CD1c-positive myeloid dendritic cell (primary cell): ENCODE data around the gene COX6A2.
A peak's percentile ranks its signal among the peaks of the same experiment; 100 is the strongest.
"Not testable (repeated sequence)": the region's sequence is repeated elsewhere in the genome, so short reads cannot be mapped to it uniquely, and the experiment has no call there.

Source experiments
- DNase-seq: peaks from one replicate; pipeline ENCODE4 v3.0.0-alpha.2; 2016; ENCODE audit errors: extremely low spot score

Gene COX6A2

GRCh38 chr16:31438414-31438813 lies 10.3 kb upstream of the COX6A2 start:
- DNase-seq = no peak

GRCh38 chr16:31436221-31437045 lies 8.3 kb upstream of the COX6A2 start:
- DNase-seq = no peak

DNA sequence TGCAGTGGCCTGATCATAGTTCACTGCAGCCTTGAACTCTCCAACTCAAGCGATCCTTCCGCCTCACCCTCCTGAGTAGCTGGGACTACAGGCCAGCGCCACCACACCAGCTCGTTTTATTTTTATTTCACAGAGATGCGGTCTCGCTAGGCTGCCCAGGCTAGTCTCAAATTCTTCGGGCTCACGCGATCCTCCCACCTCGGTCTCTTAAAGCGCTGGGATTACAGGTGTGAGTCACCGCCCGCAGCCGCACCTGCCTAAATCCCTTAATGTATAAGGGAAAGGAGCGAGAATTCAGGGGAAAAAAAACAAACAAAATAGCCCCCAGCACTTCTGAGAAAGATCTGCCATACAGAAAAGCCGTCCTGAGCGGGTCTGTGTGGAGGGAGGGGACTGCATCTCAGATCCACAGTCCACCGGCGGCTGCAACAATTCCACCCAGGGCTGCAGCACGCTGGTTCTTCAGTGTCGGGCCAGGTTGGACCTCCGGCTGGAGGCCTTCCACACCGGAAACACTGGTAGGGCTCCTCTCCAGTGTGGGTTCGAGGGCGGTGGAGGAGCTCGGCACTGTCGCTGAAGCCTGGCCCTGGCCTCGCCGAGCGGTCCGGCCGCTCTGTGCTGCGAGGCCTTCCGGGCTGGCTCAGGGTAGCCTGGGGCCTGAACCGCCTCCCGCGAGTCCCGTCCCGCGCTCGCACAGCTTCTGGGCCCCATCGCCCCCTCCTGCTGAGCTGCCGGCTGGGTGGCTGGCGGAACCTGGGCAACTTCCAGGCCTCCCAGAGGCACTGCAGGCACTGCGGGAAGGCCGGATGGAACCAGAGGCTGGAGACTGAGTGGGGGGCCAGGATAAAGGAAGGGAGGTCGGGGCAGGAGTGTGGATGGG lies 7.4 kb upstream of the COX6A2 start:
- no peak for DNase-seq

- no peak for DNase-seq
Observed at GRCh38 chr16:31430380-31431052, 2.4 kb upstream of the COX6A2 start.

DNA sequence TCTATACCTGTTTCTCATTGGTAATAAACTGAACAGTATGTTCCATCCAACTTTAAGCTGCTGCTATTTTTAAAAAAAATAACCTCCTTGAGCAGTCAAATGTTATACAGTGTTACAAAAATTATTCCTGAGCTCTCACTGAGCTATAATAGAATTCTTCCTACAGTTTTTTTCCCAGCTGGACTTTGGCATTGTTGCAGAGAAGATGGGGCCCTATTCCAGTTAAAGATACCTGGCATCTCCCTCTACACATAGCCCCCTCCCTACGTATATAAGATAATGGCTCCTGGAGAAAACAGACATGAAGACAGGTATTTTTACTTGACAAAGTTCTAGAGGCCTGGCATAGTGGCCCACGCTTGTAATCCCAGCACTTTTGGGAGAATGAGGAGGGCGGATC lies 1.6 kb upstream of the COX6A2 start:
- no peak for DNase-seq

DNA sequence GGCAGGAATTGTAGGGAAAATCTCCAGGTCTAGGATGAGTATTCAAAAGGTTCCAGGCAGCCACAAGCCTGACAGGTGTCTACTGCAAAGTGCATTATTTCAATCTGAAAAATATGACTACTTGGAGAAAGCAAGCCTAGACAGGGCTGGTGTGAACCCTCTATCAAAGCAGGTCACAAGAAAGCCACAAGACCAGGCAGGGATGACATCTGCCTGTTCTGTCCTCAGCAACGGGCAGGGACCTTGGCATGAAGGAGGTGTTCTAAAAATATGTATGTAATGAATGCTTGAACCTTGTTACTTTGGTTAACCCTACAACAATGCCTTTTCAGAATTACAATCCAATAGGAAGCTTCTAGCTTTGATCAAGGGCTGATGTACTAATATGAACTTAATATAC lies 1.2 kb upstream of the COX6A2 start:
- no peak for DNase-seq

DNA sequence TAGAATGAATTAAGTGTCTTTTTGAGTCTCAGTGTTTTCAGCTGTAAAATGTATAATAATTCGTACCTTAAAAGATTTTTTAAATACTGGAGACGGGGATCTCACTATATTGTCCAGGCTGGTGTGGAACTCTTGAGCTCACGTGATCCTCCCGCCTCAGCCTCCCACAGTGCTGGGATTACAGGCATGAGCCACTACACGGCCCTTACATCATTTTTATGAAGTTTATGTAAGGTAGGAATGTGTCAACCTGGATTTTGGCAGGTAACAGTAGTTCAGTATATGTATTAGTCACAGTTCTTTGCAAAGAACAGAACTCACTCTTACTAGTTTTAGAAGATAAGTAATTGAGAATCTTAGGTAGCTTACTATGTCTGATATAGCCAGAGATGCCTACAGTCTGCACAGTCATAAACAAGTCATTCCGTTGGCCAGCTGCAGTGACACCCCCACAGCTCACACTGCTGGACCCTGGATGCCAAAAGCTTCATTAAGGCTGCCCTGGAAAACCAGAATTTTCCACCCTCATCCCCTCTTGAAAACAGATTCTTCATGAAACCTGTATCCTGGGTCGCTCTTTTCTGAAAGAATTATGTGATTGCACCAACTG lies 583 bp upstream of the COX6A2 start:
- no peak for DNase-seq

DNA sequence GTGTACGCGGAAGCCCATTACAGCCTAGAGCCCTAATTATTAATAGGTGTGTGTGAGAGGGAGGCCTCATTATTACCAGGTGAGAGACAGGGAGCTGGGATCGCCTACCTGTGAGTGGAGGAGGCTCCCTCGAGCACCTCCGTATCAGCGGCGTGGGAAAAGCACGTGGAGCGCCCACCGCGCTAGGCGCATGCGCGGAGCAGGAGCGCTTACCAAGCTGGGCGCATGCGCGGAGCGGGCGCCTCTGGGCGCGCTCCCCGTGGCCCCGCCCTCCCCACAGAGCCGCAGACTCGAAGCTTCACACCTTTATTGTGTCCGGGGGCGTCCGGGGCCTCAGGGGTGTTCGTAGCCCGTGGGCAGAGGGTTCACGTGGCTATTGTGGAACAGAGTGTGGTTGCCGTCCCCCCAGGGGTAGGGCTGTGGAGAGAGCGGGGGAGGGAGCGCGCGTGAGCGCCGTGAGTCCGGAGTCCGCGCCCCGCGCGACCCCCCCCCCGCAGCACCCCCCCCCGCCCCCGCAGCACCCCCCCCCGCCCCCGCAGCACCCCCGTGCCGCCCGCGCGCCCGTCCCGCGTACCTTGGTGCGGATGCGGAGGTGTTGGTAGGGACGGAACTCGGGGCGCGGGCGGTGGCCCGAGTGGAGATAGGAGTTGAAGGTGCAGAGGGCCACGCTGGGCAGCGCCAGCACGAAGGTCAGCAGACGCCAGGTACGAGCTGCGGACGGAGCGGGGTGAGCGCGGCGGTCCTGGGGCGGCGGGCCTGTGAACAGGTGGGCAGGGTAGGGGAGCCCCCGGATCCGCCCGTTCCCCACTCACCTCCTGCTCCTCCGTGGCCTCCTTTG lies 500 bp downstream of the COX6A2 start:
- DNase-seq = peak; percentile 73

DNA sequence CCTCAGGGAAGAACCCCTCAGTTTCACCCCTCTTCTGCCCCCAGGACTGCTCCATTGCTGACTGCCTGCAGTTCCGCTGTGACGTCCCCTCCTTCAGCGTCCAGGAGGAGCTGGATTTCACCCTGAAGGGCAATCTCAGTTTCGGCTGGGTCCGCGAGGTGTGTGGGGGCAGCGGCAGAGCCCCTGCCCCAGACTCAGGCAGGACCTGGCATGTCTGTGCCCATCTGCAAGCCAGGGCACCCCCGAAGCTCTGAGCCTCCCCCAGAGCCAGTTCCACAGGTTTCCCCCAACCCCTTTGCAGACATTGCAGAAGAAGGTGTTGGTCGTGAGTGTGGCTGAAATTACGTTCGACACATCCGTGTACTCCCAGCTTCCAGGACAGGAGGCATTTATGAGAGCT lies 4.4 kb downstream of the COX6A2 start:
- no peak for DNase-seq

DNA sequence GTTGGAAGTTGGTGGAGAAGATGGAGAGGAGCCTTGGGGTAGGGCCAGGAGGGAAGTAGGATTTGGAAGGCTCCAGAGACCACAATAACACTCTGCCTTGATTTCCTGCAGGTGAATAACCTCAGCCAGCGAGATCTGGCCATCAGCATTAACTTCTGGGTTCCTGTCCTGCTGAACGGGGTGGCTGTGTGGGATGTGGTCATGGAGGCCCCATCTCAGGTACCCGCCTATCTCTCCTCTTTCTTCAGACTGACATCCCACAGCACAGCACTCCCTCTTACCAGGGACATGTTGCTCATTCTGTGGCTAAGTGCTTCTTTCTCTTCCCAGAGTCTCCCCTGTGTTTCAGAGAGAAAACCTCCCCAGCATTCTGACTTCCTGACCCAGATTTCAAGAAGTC lies 4.9 kb downstream of the COX6A2 start:
- no peak for DNase-seq

- no peak for DNase-seq
Observed at GRCh38 chr16:31421587-31421986, 6.6 kb downstream of the COX6A2 start.

- no peak for DNase-seq
Observed at GRCh38 chr16:31420037-31420436, 8.1 kb downstream of the COX6A2 start.

DNA sequence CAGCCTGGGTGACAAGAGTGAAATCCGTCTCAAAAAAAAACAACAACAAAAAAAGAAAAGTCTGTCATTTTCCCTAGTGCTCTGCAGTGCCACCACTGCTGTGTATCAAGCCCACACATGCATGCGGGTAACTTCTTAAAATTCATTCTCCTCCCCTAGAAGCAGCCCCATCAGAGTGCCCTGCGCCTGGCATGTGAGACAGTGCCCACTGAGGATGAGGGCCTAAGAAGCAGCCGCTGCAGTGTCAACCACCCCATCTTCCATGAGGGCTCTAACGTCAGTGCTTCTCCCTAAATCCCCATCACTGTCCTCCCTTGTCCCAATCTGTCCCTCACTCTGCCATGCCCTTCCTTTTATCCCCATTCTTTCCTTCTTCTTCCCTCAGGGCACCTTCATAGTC lies 10.2 kb downstream of the COX6A2 start:
- DNase-seq = no peak

DNA sequence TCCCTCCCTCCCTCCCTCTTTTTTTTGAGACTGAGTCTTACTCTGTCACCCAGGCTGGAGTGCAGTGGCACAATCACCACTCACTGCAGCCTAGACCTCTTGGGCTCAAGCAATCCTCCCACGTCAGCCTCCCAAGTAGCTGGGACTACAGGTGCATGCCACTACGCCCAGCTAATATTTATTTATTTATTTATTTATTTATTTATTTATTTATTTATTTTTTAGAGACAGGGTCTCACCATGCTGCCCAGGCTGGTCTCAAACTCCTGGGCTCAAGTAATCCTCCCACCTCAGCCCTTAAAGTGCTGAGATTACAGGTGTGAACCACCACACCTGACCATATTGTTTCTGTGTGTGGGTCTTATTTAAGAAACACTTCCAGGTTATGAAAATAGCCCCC lies 11.1 kb downstream of the COX6A2 start:
- not testable (repeated sequence) for DNase-seq

DNA sequence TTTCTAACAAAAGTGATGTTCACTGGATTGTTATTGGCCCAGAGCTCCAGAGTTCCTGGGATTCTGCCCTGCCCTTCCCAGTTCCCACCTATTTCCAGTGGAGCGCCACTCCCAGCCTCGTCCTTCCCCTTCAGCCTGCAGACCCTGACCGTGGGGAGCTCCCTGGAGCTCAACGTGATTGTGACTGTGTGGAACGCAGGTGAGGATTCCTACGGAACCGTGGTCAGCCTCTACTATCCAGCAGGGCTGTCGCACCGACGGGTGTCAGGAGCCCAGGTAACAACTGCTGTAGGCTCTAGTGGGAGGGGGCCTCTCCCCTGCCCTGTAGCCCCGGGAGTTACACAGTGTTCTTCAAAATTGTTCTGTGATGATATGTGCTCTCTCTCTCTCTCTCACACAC lies 11.8 kb downstream of the COX6A2 start:
- no peak for DNase-seq

DNA sequence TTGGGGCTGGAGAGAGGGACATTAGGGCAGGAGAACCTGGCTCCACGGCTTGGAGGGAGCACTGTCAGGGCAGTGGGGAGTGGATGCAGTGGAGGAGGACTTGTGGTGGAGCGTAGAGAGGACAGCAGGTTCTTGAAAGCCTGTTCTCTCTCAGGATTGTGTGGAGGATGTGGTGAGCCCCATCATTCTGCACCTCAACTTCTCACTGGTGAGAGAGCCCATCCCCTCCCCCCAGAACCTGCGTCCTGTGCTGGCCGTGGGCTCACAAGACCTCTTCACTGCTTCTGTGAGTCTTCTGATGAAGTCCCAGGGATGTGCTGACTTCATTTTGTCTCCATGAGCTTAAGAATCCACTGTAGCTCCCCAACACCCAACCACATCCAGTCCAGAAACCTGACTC lies 13.5 kb downstream of the COX6A2 start:
- no peak for DNase-seq

DNA sequence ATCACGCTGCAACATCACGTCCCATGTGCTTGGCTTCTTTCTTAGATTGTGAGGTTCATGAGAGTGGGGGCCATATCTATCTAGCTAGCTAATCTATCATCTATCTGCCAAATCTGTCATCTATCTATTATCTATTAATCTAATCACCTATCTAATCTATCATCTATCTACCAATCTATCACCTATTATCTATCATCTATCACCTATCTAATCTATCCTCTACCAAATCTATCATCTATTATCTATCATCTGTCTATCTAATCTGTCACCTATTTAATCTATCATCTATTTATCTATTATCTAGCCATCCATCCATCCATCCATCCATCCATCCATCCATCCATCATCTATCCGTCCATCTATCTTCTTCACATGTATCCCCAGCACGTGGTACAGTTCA lies 14.2 kb downstream of the COX6A2 start:
- no peak for DNase-seq

DNA sequence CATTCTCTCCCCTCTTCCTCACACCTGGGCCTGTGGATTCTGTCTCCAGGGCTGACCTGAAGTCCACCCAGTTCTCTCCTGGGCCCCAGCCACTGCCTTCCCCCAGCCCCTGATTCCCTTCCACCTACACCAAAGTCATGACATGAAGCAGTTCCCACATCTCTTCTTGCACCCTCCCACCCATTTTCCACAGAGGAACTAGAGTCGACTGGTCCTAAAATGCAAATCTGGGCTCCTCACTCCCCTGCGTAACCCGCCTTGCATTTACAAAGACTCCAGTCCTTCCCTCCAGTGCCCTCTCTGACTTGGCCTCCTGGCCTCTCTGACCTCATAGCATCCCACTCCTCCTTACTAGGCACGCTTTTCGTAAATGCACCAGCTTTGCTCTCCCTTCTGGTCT lies 14.8 kb downstream of the COX6A2 start:
- peak; percentile 63 for DNase-seq

GRCh38 chr16:31412750-31413149 lies 15.4 kb downstream of the COX6A2 start:
- DNase-seq = no peak

- no peak for DNase-seq
Observed at GRCh38 chr16:31411024-31411844, 16.9 kb downstream of the COX6A2 start.
